K562 (cell line): ENCODE measurements around the gene CLIC2.

Source experiments
- ATF4 ChIP-seq: fragments of 450-650 bp; formaldehyde crosslinking; IDR thresholded peaks from 2 replicates; pipeline ENCODE4 v1.4.0; 2022; ENCODE audit warnings: mild to moderate bottlenecking, moderate library complexity
- CBX3 ChIP-seq, 2 experiments: IDR thresholded peaks; 1 replicate in 1 of 2; 2 replicates in 1 of 2; pipeline ENCODE4 v1.6.1; 2012; ENCODE audit warnings: inconsistent platforms in 2 of 2, low read length in 2 of 2, borderline replicate concordance in 1 of 2, control low read depth in 1 of 2
- CTCF ChIP-seq, 3 experiments: IDR thresholded peaks in 2 of 3; conservative IDR thresholded peaks in 1 of 3; 2 replicates each; pipeline ENCODE4 v1.5.1; 2011 to 2012; ENCODE audit warnings: low read length in 3 of 3, mild to moderate bottlenecking in 3 of 3, control low read depth in 2 of 3, improper control_type of control experiment in 1 of 3, inconsistent platforms in 1 of 3, low read depth in 1 of 3, mixed read lengths in 1 of 3, moderate library complexity in 1 of 3; ENCODE audit not compliant: insufficient read depth in 2 of 3
- MXI1 ChIP-seq: IDR thresholded peaks from 2 replicates; pipeline ENCODE4 v1.6.1; 2011; ENCODE audit warnings: low read depth, mild to moderate bottlenecking, improper control_type of control experiment, low read length
- NCOA1 ChIP-seq: fragments of 450-650 bp; IDR thresholded peaks from 2 replicates; pipeline ENCODE4 v1.6.1; 2016; ENCODE audit warnings: low read depth
- NR1H2 ChIP-seq: sonication (generic); formaldehyde crosslinking; IDR thresholded peaks from 2 replicates; pipeline ENCODE4 v1.4.0; 2020; ENCODE audit warnings: mild to moderate bottlenecking, missing genetic modification reagents
- POLR2A ChIP-seq: fragments of 450-650 bp; conservative IDR thresholded peaks from 2 replicates; pipeline ENCODE4 v1.6.1; 2016
- SREBF2 ChIP-seq: sonication (generic); formaldehyde crosslinking; IDR thresholded peaks from 2 replicates; pipeline ENCODE4 v1.4.0; 2020; ENCODE audit warnings: mild to moderate bottlenecking, missing genetic modification reagents
- TSC22D4 ChIP-seq: fragments of 450-650 bp; IDR thresholded peaks from 2 replicates; pipeline ENCODE4 v1.6.1; 2016; ENCODE audit warnings: missing genetic modification characterization, missing biosample characterization, control low read depth
- TSHZ1 ChIP-seq: fragments of 250-450 bp; sonication (Bioruptor Pico); IDR thresholded peaks from 2 replicates; pipeline ENCODE4 v1.4.0; 2020; ENCODE audit warnings: mild to moderate bottlenecking, moderate library complexity
- ZFP36 ChIP-seq: fragments of 150-350 bp; IDR thresholded peaks from 2 replicates; pipeline ENCODE4 v1.6.1; 2018; ENCODE audit warnings: low read length, low read depth; ENCODE audit not compliant: partially characterized antibody
- ZKSCAN8 ChIP-seq: fragments of 200-800 bp; sonication (Bioruptor generic); IDR thresholded peaks from 2 replicates; pipeline ENCODE4 v1.6.1; 2016; ENCODE audit warnings: missing genetic modification characterization, missing compliant biosample characterization

- TF ChIP-seq TSC22D4 (tag): no peak
- TF ChIP-seq NCOA1: no peak
- TF ChIP-seq POLR2A: no peak
- TF ChIP-seq TSHZ1 (CRISPR knock-in tag): no peak
- no peak for TF ChIP-seq ATF4 (CRISPR knock-in tag)
- no peak for TF ChIP-seq ZFP36
- no peak for TF ChIP-seq ZKSCAN8 (CRISPR knock-in tag)
- TF ChIP-seq CTCF (IDR thresholded peaks at IDR 0.05 in 2 of 3, conservative IDR thresholded peaks at IDR 0.05 in 1 of 3; ENCODE audit: insufficient read depth in 2 of 3, low read depth in 1 of 3, low read length in 3 of 3): no peak
- TF ChIP-seq SREBF2 (CRISPR knock-in tag): no peak
- no peak for TF ChIP-seq CBX3 (IDR thresholded peaks at IDR 0.05; ENCODE audit: borderline replicate concordance in 1 of 2, low read length in 2 of 2)
- no peak for TF ChIP-seq MXI1
- no peak for TF ChIP-seq NR1H2
Observed at GRCh38 chrX:155259752-155260151, 74.7 kb downstream of the CLIC2 start.
